Measurements from ENCODE around the gene RASSF3.

DNA sequence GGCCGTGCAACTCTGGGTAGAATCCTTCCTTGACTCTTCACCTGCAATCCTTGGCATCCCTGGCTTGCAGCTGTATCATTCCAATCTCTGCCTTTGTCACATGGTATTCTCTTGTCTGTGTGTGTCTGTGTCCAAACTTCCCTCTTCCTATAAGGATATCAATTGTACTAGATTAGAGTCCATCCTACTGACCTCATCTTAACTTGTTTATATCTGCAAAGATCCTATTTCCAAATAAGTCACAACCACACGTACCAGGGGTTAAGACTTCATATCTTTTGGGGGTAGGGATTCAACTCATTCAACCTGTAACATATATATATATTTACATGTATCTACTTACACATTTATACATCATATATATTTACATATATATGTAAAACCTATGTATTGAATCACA lies 29.6 kb upstream of the RASSF3 start:
- TF ChIP-seq, protein P1, sequence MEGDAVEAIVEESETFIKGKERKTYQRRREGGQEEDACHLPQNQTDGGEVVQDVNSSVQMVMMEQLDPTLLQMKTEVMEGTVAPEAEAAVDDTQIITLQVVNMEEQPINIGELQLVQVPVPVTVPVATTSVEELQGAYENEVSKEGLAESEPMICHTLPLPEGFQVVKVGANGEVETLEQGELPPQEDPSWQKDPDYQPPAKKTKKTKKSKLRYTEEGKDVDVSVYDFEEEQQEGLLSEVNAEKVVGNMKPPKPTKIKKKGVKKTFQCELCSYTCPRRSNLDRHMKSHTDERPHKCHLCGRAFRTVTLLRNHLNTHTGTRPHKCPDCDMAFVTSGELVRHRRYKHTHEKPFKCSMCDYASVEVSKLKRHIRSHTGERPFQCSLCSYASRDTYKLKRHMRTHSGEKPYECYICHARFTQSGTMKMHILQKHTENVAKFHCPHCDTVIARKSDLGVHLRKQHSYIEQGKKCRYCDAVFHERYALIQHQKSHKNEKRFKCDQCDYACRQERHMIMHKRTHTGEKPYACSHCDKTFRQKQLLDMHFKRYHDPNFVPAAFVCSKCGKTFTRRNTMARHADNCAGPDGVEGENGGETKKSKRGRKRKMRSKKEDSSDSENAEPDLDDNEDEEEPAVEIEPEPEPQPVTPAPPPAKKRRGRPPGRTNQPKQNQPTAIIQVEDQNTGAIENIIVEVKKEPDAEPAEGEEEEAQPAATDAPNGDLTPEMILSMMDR (IDR thresholded peaks at IDR 0.05): no peak
- TF ChIP-seq POLR2A (IDR thresholded peaks at IDR 0.05): no peak
